K562 (cell line): ENCODE data around the gene SMC3. TPM values are rescaled to one million over a fixed set of nuclear protein-coding genes. Genes with fewer than 3 reads are reported as not detected.

Experiments
- AFF4 ChIP-seq: sonication (generic); formaldehyde crosslinking; IDR thresholded peaks from 2 replicates; pipeline ENCODE4 v1.8.0; 2023; ENCODE audit warnings: mild to moderate bottlenecking, missing genetic modification reagents
- CHD2 ChIP-seq: IDR thresholded peaks from 2 replicates; pipeline ENCODE4 v1.6.1; 2011; ENCODE audit warnings: low read depth, low read length
- CREB3L1 ChIP-seq: fragments of 450-650 bp; IDR thresholded peaks from 2 replicates; pipeline ENCODE4 v1.6.1; 2014; ENCODE audit warnings: low read depth, mild to moderate bottlenecking, moderate library complexity, borderline replicate concordance
- HMBOX1 ChIP-seq: sonication (generic); IDR thresholded peaks from 2 replicates; pipeline ENCODE4 v1.6.1; 2016
- MAFF ChIP-seq: IDR thresholded peaks from 2 replicates; pipeline ENCODE4 v1.6.1; 2012; ENCODE audit warnings: low read length, improper control_type of control experiment
- MAFK ChIP-seq: IDR thresholded peaks from 2 replicates; pipeline ENCODE4 v1.6.1; 2011; ENCODE audit warnings: low read length, improper control_type of control experiment
- MCM3 ChIP-seq: fragments of 450-650 bp; IDR thresholded peaks from 2 replicates; pipeline ENCODE4 v1.6.1; 2016
- NFATC3 ChIP-seq: fragments of 450-650 bp; IDR thresholded peaks from 2 replicates; pipeline ENCODE4 v1.6.1; 2017; ENCODE audit warnings: mild to moderate bottlenecking
- PHF8 ChIP-seq: fragments of 200-600 bp; sonication (generic); IDR thresholded peaks from 2 replicates; pipeline ENCODE4 v1.6.1; 2012; ENCODE audit warnings: mixed run types, mild to moderate bottlenecking, inconsistent platforms, low read length, moderate library complexity, borderline replicate concordance
- SMAD4 ChIP-seq: fragments of 250-450 bp; sonication (Bioruptor Pico); conservative IDR thresholded peaks from 2 replicates; pipeline ENCODE4 v1.8.0; 2021; ENCODE audit warnings: inconsistent platforms, mild to moderate bottlenecking, moderate library complexity
- SMARCC2 ChIP-seq: fragments of 450-650 bp; IDR thresholded peaks from 2 replicates; pipeline ENCODE4 v1.6.1; 2017; ENCODE audit warnings: antibody characterized with exemption, moderate library complexity, mild to moderate bottlenecking, low read depth
- TOE1 ChIP-seq, 2 experiments: fragments of 450-650 bp in 1 of 2; sonication (generic) in 1 of 2; formaldehyde crosslinking in 1 of 2; IDR thresholded peaks; 2 replicates each; pipeline versions ENCODE4 v1.7.1 to v1.8.0; 2016 to 2022; ENCODE audit warnings: borderline replicate concordance in 2 of 2, mild to moderate bottlenecking in 2 of 2, antibody characterized with exemption in 1 of 2, inconsistent platforms in 1 of 2, low read depth in 1 of 2, missing genetic modification reagents in 1 of 2, moderate library complexity in 1 of 2
- ZNF717 ChIP-seq: fragments of 250-450 bp; sonication (Bioruptor Pico); IDR thresholded peaks from 2 replicates; pipeline ENCODE4 v1.5.0; 2021
- polyA plus RNA-seq, 8 experiments: library from polyadenylated mRNA; depleted of rRNA in 4 of 8; stranded (reverse) in 5 of 8; unstranded in 3 of 8; fragments of >200 nt; fragmentation: Nextera tagmentation in 2 of 8; fragmentation: Illumina TruSeq in 1 of 8; extraction: Ambion mirVana in 2 of 8; extraction: Trizol in 1 of 8; gene quantifications; 2 replicates each; pipeline versions ENCODE4 v1.2.1 to v1.2.3, GENCODE V29; 2011 to 2014; ENCODE audit warnings: inconsistent platforms in 1 of 8, missing spikeins in 1 of 8
- total RNA-seq, 7 experiments: library from RNA; depleted of rRNA in 6 of 7; stranded (reverse); fragments of >200 nt in 6 of 7; fragmentation: Illumina TruSeq in 2 of 7; extraction: Trizol in 2 of 7; gene quantifications; 2 replicates each; pipeline versions ENCODE4 v1.2.1 to v1.2.3, GENCODE V29; 2011 to 2021; ENCODE audit warnings: low replicate concordance in 1 of 7

The SMC3 gene
- total and polyA plus RNA-seq, 9 of the 15 experiments (the other 6 are each of a cell fraction or from before 2014, with no cell fraction given), result 21.3 to 62.6 (median 39.3) TPM

- TF ChIP-seq TOE1 (IDR thresholded peaks at IDR 0.05; ENCODE audit: borderline replicate concordance) (no peak), TOE1 (CRISPR knock-in tag; IDR thresholded peaks at IDR 0.05; ENCODE audit: borderline replicate concordance, low read depth) (no peak), MCM3 (no peak), AFF4 (CRISPR knock-in tag) (no peak), MAFF (no peak), SMARCC2 (no peak), ZNF717 (no peak), NFATC3 (no peak), SMAD4 (CRISPR knock-in tag) (no peak), MAFK (no peak), PHF8 (no peak), HMBOX1 (no peak), CHD2 (no peak), CREB3L1 (no peak)
Measured at GRCh38 chr10:110613996-110614495, 46.6 kb downstream of the SMC3 start (continued).
